Left cardiac atrium (tissue), 4 donors: ENCODE data around the gene CNTN5. TPM values are rescaled to one million over a fixed set of nuclear protein-coding genes. Genes with fewer than 3 reads are reported as not detected.
"Not testable (repeated sequence)": the region's sequence is repeated elsewhere in the genome, so short reads cannot be mapped to it uniquely, and the experiment has no call there.

ENCODE experiments used
- ATAC-seq, 2 donors: fragments of 200-7000 bp; cut with Tn5 transposase; one replicate each; pipeline ENCODE4 v1.9.1; 2020; ENCODE audit warnings: mild to moderate bottlenecking in 2 of 2, moderate library complexity in 2 of 2
- DNase-seq: peaks from one replicate; pipeline ENCODE4 v3.0.0-alpha.2; 2020
- intact Hi-C, 2 donors: fragments of 100-400 bp; cut with DNase I; formaldehyde crosslinking; loops; one replicate each; pipeline versions ENCODE4 v1.14.1 to v1.15.1; 2022 to 2023
- total RNA-seq, 2 donors: library from RNA; stranded (reverse); fragmentation: NEBNext Ultra II Directional; extraction: Animal tissue kit (Norgen Biotek cat#: 25700); gene quantifications; one replicate each; pipeline ENCODE4 v1.2.1, GENCODE V29; 2021
- donor health status: DM: no; HTN: yes; CAD: no.
- donor health status: DM: no; HTN: yes; CAD: no; lungs with severe emphysema.
- donor health status: DM: yes; HTN: yes; CAD: no.
- donor health status: Dilated cardiomyopathy.

Gene CNTN5
- total RNA-seq, 2 donors from 2014 or later, result 0.34 TPM; not detected in 1

DNA sequence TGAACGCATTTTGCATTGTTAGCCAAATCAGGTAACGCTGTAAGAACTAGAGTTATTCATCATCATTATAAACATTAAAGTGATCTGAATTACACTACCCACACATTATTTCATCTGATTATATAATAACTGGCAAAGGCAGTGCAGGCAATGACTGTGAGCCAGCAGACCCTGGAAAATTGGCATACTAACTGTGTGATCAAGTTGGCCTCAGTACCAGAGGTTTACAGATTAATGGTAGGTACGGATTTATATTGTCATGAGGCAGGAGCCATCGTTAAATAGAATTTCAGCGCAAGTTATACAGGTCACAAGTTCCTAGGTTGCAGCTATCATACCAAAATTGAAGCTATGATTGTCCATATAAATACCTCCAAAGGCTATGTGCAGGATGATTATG lies 225.4 kb downstream of the CNTN5 start:
- no peak for ATAC-seq
- no peak for DNase-seq
- intact Hi-C loops, result no loop called here

DNA sequence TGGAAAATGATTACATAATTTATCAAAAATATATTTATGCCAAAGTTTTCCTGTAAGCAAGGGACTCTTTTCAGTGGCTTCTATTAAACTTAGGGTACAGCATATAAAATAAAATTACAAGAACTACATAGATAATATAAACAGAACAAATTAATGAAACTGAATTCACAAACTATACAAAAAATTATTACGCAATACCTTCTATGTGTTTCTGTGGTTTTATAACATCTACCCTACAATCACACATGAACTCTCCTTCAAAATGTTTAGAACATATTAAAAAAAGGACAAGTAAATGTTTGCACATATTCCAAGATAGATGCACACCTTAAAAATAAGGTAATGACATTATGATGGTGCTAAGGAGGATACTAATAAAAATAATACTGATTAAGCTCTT lies 235.9 kb downstream of the CNTN5 start:
- no peak for DNase-seq
- ATAC-seq, result no peak
- intact Hi-C loops, result no loop called here

- no peak for ATAC-seq
- intact Hi-C loops, result no loop called here
- no peak for DNase-seq
Observed at GRCh38 chr11:99257131-99257530, 236.4 kb downstream of the CNTN5 start.

DNA sequence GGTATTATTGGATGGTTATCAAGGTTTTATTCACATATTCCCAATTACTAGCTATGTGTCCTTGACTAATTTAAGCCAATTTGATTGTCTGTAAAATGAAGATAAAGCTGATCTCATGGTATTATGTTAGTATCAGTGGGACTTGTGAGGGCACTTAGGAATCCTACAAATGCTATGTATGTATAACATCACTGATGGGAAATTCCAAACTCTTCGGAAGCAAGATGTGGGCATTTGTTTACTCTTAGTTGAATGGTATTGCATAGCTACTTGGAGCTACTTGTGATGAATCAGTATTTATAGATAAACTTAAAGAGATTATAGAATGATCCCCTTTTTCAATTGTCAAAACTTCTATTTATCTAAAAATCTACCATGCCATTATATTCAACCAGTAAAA lies 239.9 kb downstream of the CNTN5 start:
- ATAC-seq (no peak), DNase-seq (no peak)
- intact Hi-C loops, result no loop called here

GRCh38 chr11:99268886-99269285 lies 248.1 kb downstream of the CNTN5 start:
- no peak for ATAC-seq
- no peak for DNase-seq
- intact Hi-C loops, result no loop called here

- DNase-seq (no peak), ATAC-seq (no peak)
- intact Hi-C loops, result no loop called here
Observed at GRCh38 chr11:99271527-99271926, 250.8 kb downstream of the CNTN5 start.

DNA sequence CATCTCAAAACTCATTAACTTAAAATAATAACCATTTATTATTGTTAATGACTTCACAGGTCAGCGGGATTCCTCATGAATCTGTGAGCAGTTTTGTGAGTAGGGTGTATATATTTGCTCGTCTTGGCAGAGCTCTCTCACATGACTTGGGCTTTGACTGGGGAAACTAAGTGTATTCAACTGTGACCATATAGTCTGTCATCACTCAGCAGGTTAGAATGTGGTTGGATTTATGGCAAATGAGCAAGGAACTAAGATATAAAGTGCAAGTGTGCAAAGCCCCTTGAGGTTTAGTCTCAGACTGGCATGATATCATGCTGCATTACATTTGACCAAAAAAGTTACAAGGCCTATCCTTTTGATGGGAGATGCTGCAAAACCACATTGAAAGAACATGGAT lies 254.8 kb downstream of the CNTN5 start:
- ATAC-seq, result no peak
- intact Hi-C loops, result no loop called here
- DNase-seq, result no peak

GRCh38 chr11:99277281-99277680 lies 256.5 kb downstream of the CNTN5 start:
- no peak for ATAC-seq
- DNase-seq, result no peak
- intact Hi-C loops, result no loop called here

- DNase-seq, result no peak
- no peak for ATAC-seq
- intact Hi-C loops, result no loop called here
Observed at GRCh38 chr11:99279266-99279665, 258.5 kb downstream of the CNTN5 start.

DNA sequence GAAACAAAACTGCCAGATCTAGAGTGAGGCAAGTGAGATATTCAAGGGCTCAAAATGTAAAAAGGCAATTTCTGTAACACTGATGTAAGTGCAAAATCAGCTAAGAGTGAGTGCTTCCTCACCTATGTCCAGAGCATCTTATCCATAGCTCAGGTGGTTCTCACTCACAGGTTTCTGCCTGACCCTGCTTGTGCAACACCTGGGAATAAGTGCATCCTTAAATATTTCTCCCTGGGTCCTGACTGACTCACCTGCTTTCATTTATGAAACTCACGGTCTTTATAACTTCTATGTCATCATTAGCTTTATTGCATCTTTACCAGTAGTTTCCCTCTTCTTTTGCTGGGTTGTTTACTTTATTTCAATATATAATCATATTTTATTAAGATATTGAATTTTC lies 260.6 kb downstream of the CNTN5 start:
- ATAC-seq (no peak), DNase-seq (no peak)
- intact Hi-C loops, result no loop called here

DNA sequence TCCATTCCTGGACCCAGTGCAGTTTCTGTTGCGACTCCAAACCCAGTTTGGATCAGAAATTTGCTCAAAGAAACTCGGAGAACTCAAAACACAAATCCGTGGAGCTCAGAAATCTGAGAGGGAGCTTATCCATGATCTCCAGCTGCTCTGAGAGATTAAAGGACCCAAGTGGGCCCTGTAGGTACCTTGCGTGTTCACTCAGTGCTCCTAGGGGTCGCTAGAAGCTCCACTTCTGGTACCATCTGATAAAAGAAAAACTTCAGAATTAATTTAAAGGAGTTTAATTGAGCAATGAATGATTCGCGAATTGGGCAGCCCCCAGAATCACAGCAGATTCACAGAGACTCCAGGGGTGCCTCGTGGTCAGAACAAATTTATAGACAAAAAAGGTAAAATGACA lies 277.2 kb downstream of the CNTN5 start:
- DNase-seq, ATAC-seq, intact Hi-C loops: not testable (repeated sequence)

GRCh38 chr11:99307510-99308088 lies 286.9 kb downstream of the CNTN5 start:
- no peak for ATAC-seq
- intact Hi-C loops, result no loop called here
- no peak for DNase-seq

GRCh38 chr11:99311870-99312269 lies 291.1 kb downstream of the CNTN5 start:
- intact Hi-C loops, result no loop called here
- ATAC-seq, result no peak

GRCh38 chr11:99316776-99317520 lies 296.2 kb downstream of the CNTN5 start:
- DNase-seq (peak; percentile 31), ATAC-seq (peak; percentile 75 to 78)
- intact Hi-C loops, result no loop called here

More at GRCh38 chr11:99311870-99312269, 291.1 kb downstream of the CNTN5 start:
- no peak for DNase-seq

DNA sequence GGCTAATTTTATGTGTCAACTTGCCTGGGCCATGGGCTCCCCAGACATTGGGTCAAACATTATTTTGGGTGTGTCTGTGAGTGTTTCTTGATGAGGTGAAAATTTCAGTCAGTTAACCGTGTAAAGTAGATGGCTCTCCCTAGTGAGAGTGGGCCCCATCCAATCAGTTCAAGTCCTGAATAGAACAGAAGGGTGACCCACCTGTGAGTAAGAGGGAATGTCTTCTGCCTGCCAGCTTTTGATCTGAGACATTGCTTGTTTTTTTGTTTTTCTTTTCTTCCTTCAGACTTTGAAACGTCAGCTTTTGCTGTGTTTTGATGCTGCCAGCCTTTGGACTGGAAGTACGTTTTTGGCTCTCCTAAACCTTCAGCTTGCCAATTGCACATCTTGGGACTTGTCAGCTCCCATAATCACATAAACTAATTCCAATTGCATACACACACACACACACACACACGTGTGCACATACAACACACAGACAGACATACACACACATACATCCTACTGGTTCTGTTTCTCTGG lies 300.1 kb downstream of the CNTN5 start:
- ATAC-seq (peak in 1 of 2 donors; percentile 25), DNase-seq (no peak)
- intact Hi-C loops, result no loop called here

DNA sequence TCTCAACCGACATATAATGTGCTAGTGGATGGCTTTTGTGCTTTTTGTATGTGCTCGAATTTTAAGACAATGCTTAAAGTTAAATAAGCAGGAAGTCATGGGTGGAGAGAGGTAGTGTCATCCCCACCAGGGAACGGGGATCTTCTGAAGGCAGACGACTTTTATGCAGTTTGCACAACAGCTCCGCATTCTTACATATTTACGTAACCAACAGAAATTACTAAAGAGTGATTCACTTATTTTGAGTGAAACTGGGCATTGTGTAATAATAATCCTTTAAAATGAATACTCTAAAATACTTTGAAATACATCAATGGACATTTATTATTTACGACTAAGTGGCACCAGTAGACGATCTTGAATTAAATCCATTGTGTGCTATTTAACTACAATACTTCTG lies 305.1 kb downstream of the CNTN5 start:
- intact Hi-C loops, result no loop called here
- ATAC-seq, result peak in 1 of 2 donors; percentile 83
- DNase-seq, result peak; percentile 17

- intact Hi-C loops, result no loop called here
- ATAC-seq (no peak), DNase-seq (no peak)
Observed at GRCh38 chr11:99327066-99327465, 306.3 kb downstream of the CNTN5 start.

DNA sequence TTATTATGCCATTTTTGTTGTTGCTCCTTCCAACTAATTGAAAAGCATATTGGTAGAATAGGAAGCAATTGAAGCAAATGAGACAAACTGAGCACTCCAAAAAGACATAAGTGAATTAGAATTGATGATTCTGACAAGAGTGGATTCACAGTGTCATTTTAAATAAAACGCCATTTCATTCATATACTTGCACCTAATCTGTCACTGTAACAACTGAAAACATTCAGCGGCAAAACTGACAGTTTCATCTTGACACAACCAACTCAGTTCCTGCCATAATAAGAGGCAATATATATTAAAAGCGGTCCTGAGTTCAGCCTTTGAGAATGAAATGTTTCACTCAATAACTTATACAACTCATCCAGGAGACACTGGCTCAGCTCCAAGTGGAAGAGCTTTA lies 306.8 kb downstream of the CNTN5 start:
- DNase-seq (no peak), ATAC-seq (no peak)
- intact Hi-C loops, result no loop called here

- ATAC-seq (no peak), DNase-seq (no peak)
- intact Hi-C loops, result no loop called here
Observed at GRCh38 chr11:99333621-99334020, 312.9 kb downstream of the CNTN5 start.

- ATAC-seq (no peak), DNase-seq (no peak)
- intact Hi-C loops, result no loop called here
Observed at GRCh38 chr11:99343117-99343516, 322.4 kb downstream of the CNTN5 start.

- ATAC-seq (no peak), DNase-seq (no peak)
- intact Hi-C loops, result no loop called here
Observed at GRCh38 chr11:99349151-99349673, 328.5 kb downstream of the CNTN5 start.
